OCI-LY7 (cell line): Measurements from ENCODE around the gene FOXP1. TPM values are rescaled to one million over a fixed set of nuclear protein-coding genes. Genes with fewer than 3 reads are reported as not detected.

Source experiments
- BruUV-seq: library from RNA; stranded (reverse); fragments of 400-500 nt; replicated peaks from 2 replicates; lab custom pipeline; 2021; lab: Mats Ljungman, UMichigan
- CTCF ChIA-PET: fragments of 300-600 bp; sonication (Branson Sonifier 250); formaldehyde crosslinking; loops from one replicate; lab custom pipeline; 2022; ENCODE audit warnings: antibody characterized with exemption; ENCODE audit not compliant: unreplicated experiment; lab: Charles Lee
- POLR2A ChIA-PET: fragments of 300-600 bp; sonication (Branson Sonifier 250); formaldehyde crosslinking; loops from one replicate; lab custom pipeline; 2022; ENCODE audit warnings: antibody characterized with exemption; lab: Charles Lee
- DNase-seq: peaks from one replicate; pipeline ENCODE4 v3.0.0-alpha.2; 2015; ENCODE audit warnings: low spot score
- H2AFZ ChIP-seq: fragments of 200-600 bp; sonication (generic), shearing (Covaris generic); 2 replicates; pipeline ENCODE4 v1.6.1; 2014; ENCODE audit warnings: mild to moderate bottlenecking, antibody characterized with exemption, low read length, moderate library complexity
- H3K27ac ChIP-seq: fragments of 200-600 bp; sonication (generic); 2 replicates; pipeline ENCODE4 v1.5.1; 2014; ENCODE audit warnings: mixed run types, low read depth, mild to moderate bottlenecking, moderate library complexity, low read length, inconsistent platforms; ENCODE audit not compliant: poor library complexity, severe bottlenecking
- H3K36me3 ChIP-seq: fragments of 200-600 bp; sonication (generic); 2 replicates; pipeline ENCODE4 v1.6.1; 2014; ENCODE audit warnings: mild to moderate bottlenecking, antibody characterized with exemption, low read length, moderate library complexity, mixed read lengths; ENCODE audit not compliant: insufficient read depth
- H3K4me1 ChIP-seq: fragments of 200-600 bp; sonication (generic); 2 replicates; pipeline ENCODE4 v1.5.1; 2014; ENCODE audit warnings: mild to moderate bottlenecking, low read length; ENCODE audit not compliant: insufficient read depth, poor library complexity, severe bottlenecking
- H3K4me2 ChIP-seq: fragments of 200-600 bp; sonication (generic); 2 replicates; pipeline ENCODE4 v1.6.1; 2014; ENCODE audit warnings: mild to moderate bottlenecking, low read length
- H3K4me3 ChIP-seq: fragments of 200-600 bp; sonication (generic); 2 replicates; pipeline ENCODE4 v1.5.1; 2014; ENCODE audit warnings: mild to moderate bottlenecking, low read depth, low read length; ENCODE audit not compliant: poor library complexity, severe bottlenecking
- H3K79me2 ChIP-seq: fragments of 200-600 bp; sonication (generic); 2 replicates; pipeline ENCODE4 v1.6.1; 2016; ENCODE audit warnings: low read depth, mild to moderate bottlenecking, low read length, moderate library complexity, mixed read lengths; ENCODE audit not compliant: insufficient read depth
- H3K9me2 ChIP-seq: fragments of 200-600 bp; sonication (generic); 2 replicates; pipeline ENCODE4 v1.6.1; 2016; ENCODE audit warnings: mild to moderate bottlenecking, low read length, mixed read lengths; ENCODE audit not compliant: insufficient read depth
- H3K9me3 ChIP-seq: fragments of 200-600 bp; sonication (generic); 2 replicates; pipeline ENCODE4 v1.6.1; 2014; ENCODE audit warnings: mild to moderate bottlenecking, mixed run types, low read length, mixed read lengths
- H4K20me1 ChIP-seq: fragments of 200-600 bp; sonication (generic); 2 replicates; pipeline ENCODE4 v1.6.1; 2014; ENCODE audit warnings: mild to moderate bottlenecking, antibody characterized with exemption, low read length, moderate library complexity, mixed read lengths; ENCODE audit not compliant: insufficient read depth
- CTCF ChIP-seq: fragments of 200-600 bp; sonication (generic); conservative IDR thresholded peaks from 2 replicates; pipeline ENCODE4 v1.5.1; 2014; ENCODE audit warnings: mild to moderate bottlenecking, antibody characterized with exemption, low read length, moderate library complexity, mixed read lengths
- EZH2phosphoT487 ChIP-seq: fragments of 200-600 bp; sonication (generic); IDR thresholded peaks from 2 replicates; pipeline ENCODE4 v1.6.1; 2018; ENCODE audit warnings: low read depth, borderline replicate concordance, mild to moderate bottlenecking, mixed run types, antibody characterized with exemption, low read length, moderate library complexity, mixed read lengths
- intact Hi-C: fragments of 100-400 bp; cut with micrococcal nuclease; formaldehyde crosslinking; loops from one replicate; pipeline ENCODE4 v1.10.0; 2022; ENCODE audit not compliant: unreplicated experiment
- microRNA-seq: library from miRNA; unstranded; fragments of <30 nt; microRNA quantifications from one replicate; pipeline ENCODE4 v1.2.0, GENCODE V29; 2022; ENCODE audit warnings: borderline replicate concordance
- small RNA-seq: library from RNA; depleted of rRNA; stranded (forward); fragments of <200 nt; gene quantifications from one replicate; pipeline ENCODE3, GENCODE V24; 2014
- total RNA-seq, 2 experiments: library from RNA; depleted of rRNA in 1 of 2; stranded (reverse); fragments of >200 nt in 1 of 2; shearing (Covaris generic) in 1 of 2; gene quantifications; 2 replicates each; pipeline ENCODE4 v1.2.3, GENCODE V29; 2014 to 2022

Gene FOXP1
- total RNA-seq, 2 experiments from 2014 or later = 87.3 to 151 TPM

GRCh38 chr3:70911719-70912118 is 671.8 kb downstream of the FOXP1 start:
- BruUV-seq = no TSS peak
- Histone ChIP-seq H2AFZ (no peak overlapping the region), H3K27ac (no peak overlapping the region), H3K4me1 (no peaks in the 10 kb centered on the region), H3K79me2 (no peaks in the 10 kb centered on the region), H4K20me1 (no peaks in the 10 kb centered on the region), H3K4me2 (no peak overlapping the region), H3K4me3 (no peak overlapping the region), H3K9me3 (no peaks in the 10 kb centered on the region), H3K9me2 (no peaks in the 10 kb centered on the region), H3K36me3 (no peaks in the 10 kb centered on the region)
- ChIA-PET CTCF (no interaction called here), POLR2A (interaction anchor here (0.7 kb wide), 1 partner anchor 10 kb away, joined by 3 read pairs; no protein-coding TSS in a partner anchor)
- intact Hi-C loops = no loop called here
- TF ChIP-seq EZH2phosphoT487 = no peak
- no peak for TF ChIP-seq CTCF
- DNase-seq = no peak

GRCh38 chr3:70905491-70905890 is 678.0 kb downstream of the FOXP1 start:
- CTCF ChIA-PET = no interaction called here
- no TSS peak for BruUV-seq
- H3K9me3 ChIP-seq = no peaks in the 10 kb centered on the region
- H3K79me2 ChIP-seq = no peaks in the 10 kb centered on the region
- H3K27ac ChIP-seq = no peak overlapping the region
- no peak overlapping the region for H3K4me3 ChIP-seq
- no peaks in the 10 kb centered on the region for H3K9me2 ChIP-seq
- no peak overlapping the region for H2AFZ ChIP-seq
- no peak for TF ChIP-seq EZH2phosphoT487
- TF ChIP-seq CTCF = no peak
- H3K4me2 ChIP-seq = no peak overlapping the region
- DNase-seq = no peak
- POLR2A ChIA-PET = interaction anchor here (0.6 kb wide), 1 partner anchor 872 kb away, joined by 3 read pairs; no protein-coding TSS in a partner anchor
- H4K20me1 ChIP-seq = no peaks in the 10 kb centered on the region
- intact Hi-C loops = no loop called here
- no peaks in the 10 kb centered on the region for H3K4me1 ChIP-seq
- no peaks in the 10 kb centered on the region for H3K36me3 ChIP-seq

Small RNAs within 50 kb of the gene (microRNA-seq; reads per million reads assigned to microRNA genes)
- gene MIR1284 = 32.6 reads per million, percentile 39 among the genes with 10 or more reads in this experiment

Small RNAs within 50 kb of the gene (small RNA-seq; reads per million reads assigned to genes)
- gene MIR1284 = not detected

Other genes starting within 250 kb of the FOXP1 start
- gene EIF4E3, start 141.7 kb upstream of the FOXP1 start, total RNA-seq (2014; rRNA removed; shearing (Covaris generic)) = not detected in 2 replicates
- not detected in 2 replicates for gene EIF4E3, start 141.7 kb upstream of the FOXP1 start, total RNA-seq (2022)
- gene GPR27, start 170.1 kb upstream of the FOXP1 start, total RNA-seq (2014; rRNA removed; shearing (Covaris generic)) = not detected in 2 replicates
- gene GPR27, start 170.1 kb upstream of the FOXP1 start, total RNA-seq (2022) = not detected in 2 replicates
- not detected in 2 replicates for gene PROK2, start 201.4 kb upstream of the FOXP1 start, total RNA-seq (2014; rRNA removed; shearing (Covaris generic))
- not detected in 2 replicates for gene PROK2, start 201.4 kb upstream of the FOXP1 start, total RNA-seq (2022)